ENCODE measurements around the gene NLK. TPM values are rescaled to one million over a fixed set of nuclear protein-coding genes. Genes with fewer than 3 reads are reported as not detected.

NLK gene
- total and polyA plus RNA-seq, 2 of the 13 experiments (the other 11 are each of a cell fraction or from before 2014, with no cell fraction given), result 13.4 to 14.6 TPM

DNA sequence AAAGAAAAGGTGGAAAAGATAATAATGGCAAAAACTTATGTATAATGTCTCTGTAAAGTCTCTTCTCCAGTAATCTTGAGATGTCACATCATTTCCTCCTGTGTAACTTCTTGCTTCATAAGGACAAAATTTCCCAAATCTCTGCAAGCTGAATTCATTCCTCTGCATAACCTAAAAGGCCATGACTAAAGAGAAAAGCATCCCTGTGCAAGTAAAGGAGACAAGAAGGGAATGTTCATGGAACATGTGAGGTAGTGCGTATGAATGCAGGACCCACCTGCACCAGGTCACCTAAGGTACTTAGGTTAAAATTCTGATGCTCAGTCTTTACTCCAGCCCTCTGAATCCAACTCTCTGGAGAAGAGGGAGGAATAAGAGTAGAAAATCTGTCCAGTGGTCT, 46.9 kb upstream of the NLK start:
- H3K4me1 ChIP-seq (ENCODE audit: insufficient read depth, low read length), result no peaks in the 10 kb centered on the region
- in situ Hi-C loops (cut with HindIII; ENCODE audit: extremely low pct_ligation_motif_present, low pct_unique_long_range_greater_than_20kb), result no loop called here
- no peaks in the 10 kb centered on the region for H3K27me3 ChIP-seq (ENCODE audit: control insufficient read depth in 1 of 2, insufficient read depth in 2 of 2, low read length in 2 of 2)
- H4K20me1 ChIP-seq (ENCODE audit: insufficient read depth, low read length), result no peaks in the 10 kb centered on the region
- 0% methylated on average over 1 of the region's 1 CpG for WGBS (ENCODE audit: low lambda C conversion rate)
- no peaks in the 10 kb centered on the region for H3K36me3 ChIP-seq (replicated peaks in 1 of 2; ENCODE audit: control insufficient read depth in 1 of 2, insufficient read depth in 2 of 2, low read length in 2 of 2)
- no peak overlapping the region for H3K27ac ChIP-seq (ENCODE audit: extremely low read length, insufficient read depth, low read length)
- no peak for ATAC-seq
- no peaks in the 10 kb centered on the region for H3K79me2 ChIP-seq (ENCODE audit: insufficient read depth, low read length)
- POLR2A ChIA-PET, result no interaction called here
- H3K9ac ChIP-seq (ENCODE audit: insufficient read depth, low read depth, low read length), result no peak overlapping the region
- no peak overlapping the region for H3K4me3 ChIP-seq (replicated peaks in 1 of 3; ENCODE audit: insufficient read depth in 1 of 3, low read depth in 2 of 3, low read length in 3 of 3)
- H2AFZ ChIP-seq (ENCODE audit: low read length), result no peak overlapping the region
- intact Hi-C loops (cut with micrococcal nuclease; ENCODE audit: unreplicated experiment), result no loop called here
- H3K9me3 ChIP-seq (ENCODE audit: low read length), result no peaks in the 10 kb centered on the region
- TF ChIP-seq MXD4 (CRISPR knock-in tag; IDR thresholded peaks at IDR 0.05) (no peak), ATRX (CRISPR knock-in tag; IDR thresholded peaks at IDR 0.05; ENCODE audit: borderline replicate concordance) (no peak), ZNF367 (CRISPR knock-in tag; IDR thresholded peaks at IDR 0.05; ENCODE audit: borderline replicate concordance) (no peak), KAT8 (CRISPR knock-in tag; IDR thresholded peaks at IDR 0.05) (no peak), ZFP41 (CRISPR knock-in tag; IDR thresholded peaks at IDR 0.05; ENCODE audit: borderline replicate concordance) (no peak), STAG1 (CRISPR knock-in tag; IDR thresholded peaks at IDR 0.05) (no peak)
- TF ChIP-seq, protein P1, sequence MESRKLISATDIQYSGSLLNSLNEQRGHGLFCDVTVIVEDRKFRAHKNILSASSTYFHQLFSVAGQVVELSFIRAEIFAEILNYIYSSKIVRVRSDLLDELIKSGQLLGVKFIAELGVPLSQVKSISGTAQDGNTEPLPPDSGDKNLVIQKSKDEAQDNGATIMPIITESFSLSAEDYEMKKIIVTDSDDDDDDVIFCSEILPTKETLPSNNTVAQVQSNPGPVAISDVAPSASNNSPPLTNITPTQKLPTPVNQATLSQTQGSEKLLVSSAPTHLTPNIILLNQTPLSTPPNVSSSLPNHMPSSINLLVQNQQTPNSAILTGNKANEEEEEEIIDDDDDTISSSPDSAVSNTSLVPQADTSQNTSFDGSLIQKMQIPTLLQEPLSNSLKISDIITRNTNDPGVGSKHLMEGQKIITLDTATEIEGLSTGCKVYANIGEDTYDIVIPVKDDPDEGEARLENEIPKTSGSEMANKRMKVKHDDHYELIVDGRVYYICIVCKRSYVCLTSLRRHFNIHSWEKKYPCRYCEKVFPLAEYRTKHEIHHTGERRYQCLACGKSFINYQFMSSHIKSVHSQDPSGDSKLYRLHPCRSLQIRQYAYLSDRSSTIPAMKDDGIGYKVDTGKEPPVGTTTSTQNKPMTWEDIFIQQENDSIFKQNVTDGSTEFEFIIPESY (CRISPR knock-in tag; IDR thresholded peaks at IDR 0.05), result no peak
- no TSS peak for BruUV-seq (replicated peaks)
- CTCF ChIA-PET (ENCODE audit: low intra/inter-chr PET ratio, low total read pairs), result no interaction called here
- H3K4me2 ChIP-seq (ENCODE audit: low read depth, low read length), result no peak overlapping the region
- FAIRE-seq, result no peak
- no peak for DNase-seq (ENCODE audit: low spot score)
